MM.1S (cell line): ENCODE measurements around the gene PAPSS1.
"Not testable (repeated sequence)": the region's sequence is repeated elsewhere in the genome, so short reads cannot be mapped to it uniquely, and the experiment has no call there.

ENCODE experiments used
- DNase-seq: peaks from one replicate; pipeline ENCODE4 v3.0.0-alpha.2; 2015
- H2AFZ ChIP-seq: fragments of 300-600 bp; sonication (generic); 2 replicates; pipeline ENCODE4 v1.6.0; 2016; ENCODE audit warnings: antibody characterized with exemption, low read length
- H3F3A ChIP-seq: fragments of 300-600 bp; sonication (generic); 2 replicates; pipeline ENCODE4 v1.6.1; 2016; ENCODE audit warnings: mild to moderate bottlenecking, antibody characterized with exemption, low read length, moderate library complexity, mixed read lengths; ENCODE audit not compliant: insufficient read depth
- H3K27ac ChIP-seq: fragments of 300-600 bp; sonication (generic); 2 replicates; pipeline ENCODE4 v1.5.1; 2016; ENCODE audit warnings: mild to moderate bottlenecking, low read length
- H3K27me3 ChIP-seq: fragments of 300-600 bp; sonication (generic); replicated peaks from 2 replicates; pipeline ENCODE4 v1.6.0; 2016; ENCODE audit warnings: low read length; ENCODE audit not compliant: insufficient read depth
- H3K36me3 ChIP-seq: fragments of 300-600 bp; sonication (generic); replicated peaks from 2 replicates; pipeline ENCODE4 v1.6.1; 2016; ENCODE audit warnings: mild to moderate bottlenecking, low read length, mixed read lengths; ENCODE audit not compliant: insufficient read depth
- H3K4me1 ChIP-seq: fragments of 300-600 bp; sonication (generic); 2 replicates; pipeline ENCODE4 v1.6.1; 2016; ENCODE audit warnings: low read length, mixed read lengths
- H3K4me2 ChIP-seq: fragments of 300-600 bp; sonication (generic); 2 replicates; pipeline ENCODE4 v1.6.0; 2016; ENCODE audit warnings: low read depth, low read length
- H3K4me3 ChIP-seq: fragments of 300-600 bp; sonication (generic); 2 replicates; pipeline ENCODE4 v1.5.1; 2016; ENCODE audit warnings: low read length, mixed read lengths
- H3K79me2 ChIP-seq: fragments of 300-600 bp; sonication (generic); 2 replicates; pipeline ENCODE4 v1.6.1; 2016; ENCODE audit warnings: mixed run types, low read length, mixed read lengths
- H3K9ac ChIP-seq: fragments of 300-600 bp; sonication (generic); 2 replicates; pipeline ENCODE4 v1.6.1; 2016; ENCODE audit warnings: low read length, mixed read lengths
- H3K9me2 ChIP-seq: fragments of 300-600 bp; sonication (generic); replicated peaks from 2 replicates; pipeline ENCODE4 v1.6.1; 2016; ENCODE audit warnings: mild to moderate bottlenecking, low read length, mixed read lengths; ENCODE audit not compliant: insufficient read depth
- H3K9me3 ChIP-seq: fragments of 300-600 bp; sonication (generic); replicated peaks from 2 replicates; pipeline ENCODE4 v1.6.1; 2016; ENCODE audit warnings: mild to moderate bottlenecking, low read length, mixed read lengths; ENCODE audit not compliant: insufficient read depth
- H4K20me1 ChIP-seq: fragments of 300-600 bp; sonication (generic); 2 replicates; pipeline ENCODE4 v1.6.1; 2016; ENCODE audit warnings: mild to moderate bottlenecking, low read length, moderate library complexity, mixed read lengths; ENCODE audit not compliant: insufficient read depth
- EZH2 ChIP-seq: fragments of 300-600 bp; sonication (generic); optimal IDR thresholded peaks from 2 replicates; pipeline ENCODE3; 2017; ENCODE audit warnings: low read depth, mild to moderate bottlenecking, antibody characterized with exemption, low read length, mixed read lengths
- EZH2phosphoT487 ChIP-seq: fragments of 300-600 bp; sonication (generic); IDR thresholded peaks from 2 replicates; pipeline ENCODE4 v1.6.1; 2018; ENCODE audit warnings: antibody characterized with exemption, low read length
- TF ChIP-seq, protein P1 (sequence below): fragments of 300-600 bp; sonication (generic); IDR thresholded peaks from 2 replicates; pipeline ENCODE4 v1.5.1; 2016; ENCODE audit warnings: antibody characterized with exemption, low read length, mixed read lengths

The PAPSS1 gene

DNA sequence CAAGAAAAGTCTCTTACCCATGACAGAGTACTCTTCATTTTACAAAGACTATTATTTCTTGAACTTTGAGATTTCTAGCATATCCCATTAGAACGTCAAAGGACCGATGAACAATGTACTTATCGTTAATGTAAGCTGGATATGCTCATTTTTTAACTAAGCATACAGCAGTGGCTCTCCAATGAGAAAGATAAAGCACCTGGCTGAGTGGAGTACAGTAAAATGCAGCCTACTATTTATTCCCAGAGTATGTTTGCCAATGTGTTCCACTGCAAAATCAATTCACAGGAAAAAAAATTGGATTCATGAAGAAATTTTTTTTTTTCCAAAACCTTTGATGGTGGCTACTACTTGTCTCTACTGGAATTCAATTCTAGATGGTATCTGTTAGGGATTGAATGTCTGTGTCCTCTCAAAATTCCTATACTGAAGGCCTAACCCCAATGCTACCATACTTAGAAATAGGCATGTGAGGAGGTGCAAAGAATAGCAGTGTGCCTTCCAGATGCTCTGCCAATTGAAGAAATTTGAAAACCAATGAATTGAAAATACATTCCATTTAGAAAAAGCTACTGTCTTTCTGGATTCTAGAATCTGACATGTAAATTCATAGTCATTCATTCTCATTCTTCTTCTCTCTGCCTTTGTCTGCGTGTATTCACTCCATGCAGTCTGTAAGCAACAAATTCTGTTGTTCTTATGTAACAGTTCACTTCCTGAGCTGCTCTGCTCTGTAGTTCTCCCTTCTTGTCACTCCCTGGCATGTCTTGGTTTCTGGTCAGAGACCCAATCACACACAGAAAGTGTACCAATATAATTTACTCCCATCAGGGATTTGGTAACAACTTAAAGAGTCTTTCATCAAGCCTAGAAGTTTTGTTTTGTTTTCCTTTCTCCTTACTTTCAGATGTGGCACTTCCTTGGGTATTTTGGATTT is 61.4 kb downstream of the PAPSS1 start:
- no peak for DNase-seq
- Histone ChIP-seq H3K79me2 (no peaks in the 10 kb centered on the region), H3K4me2 (no peak overlapping the region), H3K9ac (no peak overlapping the region), H3K36me3 (0 out of 2 replicates have a peak, but pooled peaks cover 4% of the 10 kb centered on the region), H3K4me1 (no peaks in the 10 kb centered on the region), H3K4me3 (no peak overlapping the region), H3K9me2 (no peaks in the 10 kb centered on the region), H3K27me3 (no peaks in the 10 kb centered on the region), H4K20me1 (no peaks in the 10 kb centered on the region), H2AFZ (no peak overlapping the region), H3K9me3 (no peaks in the 10 kb centered on the region), H3K27ac (no peak overlapping the region), H3F3A (no peaks in the 10 kb centered on the region)
- no peak for TF ChIP-seq EZH2phosphoT487
- TF ChIP-seq EZH2, result no peak
- TF ChIP-seq, protein P1, sequence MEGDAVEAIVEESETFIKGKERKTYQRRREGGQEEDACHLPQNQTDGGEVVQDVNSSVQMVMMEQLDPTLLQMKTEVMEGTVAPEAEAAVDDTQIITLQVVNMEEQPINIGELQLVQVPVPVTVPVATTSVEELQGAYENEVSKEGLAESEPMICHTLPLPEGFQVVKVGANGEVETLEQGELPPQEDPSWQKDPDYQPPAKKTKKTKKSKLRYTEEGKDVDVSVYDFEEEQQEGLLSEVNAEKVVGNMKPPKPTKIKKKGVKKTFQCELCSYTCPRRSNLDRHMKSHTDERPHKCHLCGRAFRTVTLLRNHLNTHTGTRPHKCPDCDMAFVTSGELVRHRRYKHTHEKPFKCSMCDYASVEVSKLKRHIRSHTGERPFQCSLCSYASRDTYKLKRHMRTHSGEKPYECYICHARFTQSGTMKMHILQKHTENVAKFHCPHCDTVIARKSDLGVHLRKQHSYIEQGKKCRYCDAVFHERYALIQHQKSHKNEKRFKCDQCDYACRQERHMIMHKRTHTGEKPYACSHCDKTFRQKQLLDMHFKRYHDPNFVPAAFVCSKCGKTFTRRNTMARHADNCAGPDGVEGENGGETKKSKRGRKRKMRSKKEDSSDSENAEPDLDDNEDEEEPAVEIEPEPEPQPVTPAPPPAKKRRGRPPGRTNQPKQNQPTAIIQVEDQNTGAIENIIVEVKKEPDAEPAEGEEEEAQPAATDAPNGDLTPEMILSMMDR, result no peak

DNA sequence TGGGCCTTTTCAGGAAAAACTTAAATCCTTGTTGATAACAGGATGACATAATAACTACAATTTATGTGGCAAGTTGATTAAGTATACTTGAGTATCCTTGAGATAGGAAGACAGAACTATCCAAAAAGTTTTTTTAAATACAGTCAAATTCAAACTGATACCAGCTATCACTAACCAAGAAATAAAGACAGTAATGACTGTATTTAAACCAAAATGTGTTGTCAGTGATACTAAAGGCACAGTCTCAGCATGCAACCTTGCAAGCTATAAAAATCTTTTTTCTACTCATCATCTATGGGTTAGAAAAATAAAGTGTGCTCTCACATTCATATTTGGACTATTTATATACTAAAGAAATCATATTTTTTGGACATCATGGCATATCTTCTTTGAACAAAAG is 64.7 kb downstream of the PAPSS1 start:
- Histone ChIP-seq H3K79me2 (no peaks in the 10 kb centered on the region), H3K9me3 (no peaks in the 10 kb centered on the region), H3K36me3 (peaks cover 14% of the 10 kb centered on the region), H3K4me1 (no peaks in the 10 kb centered on the region), H4K20me1 (no peaks in the 10 kb centered on the region), H3K4me2 (no peak overlapping the region), H3K27ac (no peak overlapping the region), H3K4me3 (no peak overlapping the region), H3K27me3 (no peaks in the 10 kb centered on the region), H2AFZ (no peak overlapping the region), H3K9ac (no peak overlapping the region), H3K9me2 (no peaks in the 10 kb centered on the region), H3F3A (no peaks in the 10 kb centered on the region)
- TF ChIP-seq, protein P1, result no peak
- TF ChIP-seq EZH2 (no peak), EZH2phosphoT487 (no peak)
- DNase-seq, result no peak

DNA sequence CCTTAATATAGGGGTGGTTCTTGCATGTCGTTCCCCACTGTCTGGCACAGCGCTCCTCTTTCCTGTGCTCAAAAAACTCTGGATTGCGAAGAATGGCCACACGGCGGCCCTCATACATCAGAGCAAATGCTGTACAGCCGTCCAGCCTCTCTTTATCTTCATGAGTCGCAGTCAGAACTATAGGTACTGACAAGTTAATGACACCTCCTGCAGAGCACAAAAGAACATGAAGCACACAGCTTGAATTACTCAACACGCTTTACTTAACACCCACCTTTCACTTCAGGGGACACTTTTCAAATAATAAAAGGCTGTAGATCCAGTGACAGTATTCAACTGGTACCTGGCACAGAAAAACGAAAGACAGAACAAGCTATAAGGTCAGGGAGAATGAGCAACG is 65.3 kb downstream of the PAPSS1 start:
- H3K36me3 ChIP-seq, result peaks cover 14% of the 10 kb centered on the region
- no peaks in the 10 kb centered on the region for H4K20me1 ChIP-seq
- H3K79me2 ChIP-seq, result no peaks in the 10 kb centered on the region
- no peaks in the 10 kb centered on the region for H3F3A ChIP-seq
- no peak overlapping the region for H3K27ac ChIP-seq
- no peaks in the 10 kb centered on the region for H3K27me3 ChIP-seq
- TF ChIP-seq, protein P1, result no peak
- no peak for TF ChIP-seq EZH2
- TF ChIP-seq EZH2phosphoT487, result no peak
- no peaks in the 10 kb centered on the region for H3K9me2 ChIP-seq
- no peak for DNase-seq
- no peak overlapping the region for H3K4me3 ChIP-seq
- no peak overlapping the region for H2AFZ ChIP-seq
- no peak overlapping the region for H3K9ac ChIP-seq
- H3K4me2 ChIP-seq, result no peak overlapping the region
- H3K9me3 ChIP-seq, result no peaks in the 10 kb centered on the region
- H3K4me1 ChIP-seq, result no peaks in the 10 kb centered on the region

DNA sequence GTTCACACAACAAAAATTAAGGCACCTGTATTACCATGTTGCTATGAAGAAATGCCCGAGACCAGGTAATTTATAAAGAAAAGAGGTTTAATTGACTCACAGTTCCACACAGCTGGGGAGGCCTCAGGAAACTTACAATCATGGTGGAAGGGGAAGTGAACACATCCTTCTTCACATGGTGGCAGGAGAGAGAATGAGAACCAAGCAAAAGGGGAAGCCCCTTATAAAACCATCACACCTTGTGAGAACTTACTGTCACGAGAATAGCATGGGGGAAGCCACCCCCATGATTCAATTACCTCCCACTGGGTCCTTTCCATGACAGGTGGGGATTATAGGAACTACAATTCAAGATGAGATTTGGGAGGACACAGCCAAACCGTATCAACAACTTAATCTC is 68.6 kb downstream of the PAPSS1 start:
- H3K9ac ChIP-seq, H3K27ac ChIP-seq: not testable (repeated sequence)

More for the DNA sequence above, 68.6 kb downstream of the PAPSS1 start:
- not testable (repeated sequence) for H2AFZ ChIP-seq, DNase-seq, H3F3A ChIP-seq, H4K20me1 ChIP-seq, H3K27me3 ChIP-seq, H3K9me2 ChIP-seq, H3K79me2 ChIP-seq, H3K4me3 ChIP-seq, H3K4me1 ChIP-seq, H3K9me3 ChIP-seq, H3K4me2 ChIP-seq
- H3K36me3 ChIP-seq, result peaks cover 14% of the 10 kb centered on the region
